H9 (cell line): ENCODE results near the gene FGF12. TPM values are rescaled to one million over a fixed set of nuclear protein-coding genes. Genes with fewer than 3 reads are reported as not detected.

Source experiments
- DNase-seq: peaks from one replicate; pipeline ENCODE4 v3.0.0-alpha.2; 2017
- H2AFZ ChIP-seq: one replicate; pipeline ENCODE4 v1.6.1; 2013; ENCODE audit warnings: mild to moderate bottlenecking, low read length, control low read depth, moderate library complexity
- H2AK5ac ChIP-seq: 2 replicates; pipeline ENCODE4 v1.6.1; 2013; ENCODE audit warnings: low read length, control low read depth, mixed read lengths; ENCODE audit not compliant: insufficient read length
- H2BK120ac ChIP-seq: one replicate; pipeline ENCODE4 v1.6.1; 2013; ENCODE audit warnings: low read depth, mild to moderate bottlenecking, low read length, control low read depth, inconsistent platforms; ENCODE audit not compliant: poor library complexity, severe bottlenecking
- H2BK12ac ChIP-seq: 2 replicates; pipeline ENCODE4 v1.6.1; 2013; ENCODE audit warnings: low read length, control low read depth, mixed read lengths, low read depth; ENCODE audit not compliant: insufficient read length
- H2BK15ac ChIP-seq: 2 replicates; pipeline ENCODE4 v1.6.1; 2013; ENCODE audit warnings: low read depth, low read length, control low read depth
- H2BK20ac ChIP-seq: one replicate; pipeline ENCODE4 v1.6.1; 2013; ENCODE audit warnings: low read depth, mild to moderate bottlenecking, low read length, control low read depth, inconsistent platforms; ENCODE audit not compliant: poor library complexity, severe bottlenecking
- H2BK5ac ChIP-seq: 2 replicates; pipeline ENCODE4 v1.6.1; 2013; ENCODE audit warnings: low read length, control low read depth, mixed read lengths; ENCODE audit not compliant: insufficient read length
- H3K14ac ChIP-seq: 2 replicates; pipeline ENCODE4 v1.6.1; 2013; ENCODE audit warnings: low read length, control low read depth; ENCODE audit not compliant: insufficient read depth
- H3K18ac ChIP-seq: 2 replicates; pipeline ENCODE4 v1.6.1; 2013; ENCODE audit warnings: low read depth, mild to moderate bottlenecking, mixed read lengths, low read length, control low read depth; ENCODE audit not compliant: insufficient read length
- H3K23ac ChIP-seq: 2 replicates; pipeline ENCODE4 v1.6.1; 2013; ENCODE audit warnings: low read length, control low read depth, mixed read lengths, low read depth; ENCODE audit not compliant: insufficient read length
- H3K23me2 ChIP-seq: 2 replicates; pipeline ENCODE4 v1.6.1; 2013; ENCODE audit warnings: low read depth, mild to moderate bottlenecking, mixed read lengths, low read length, control low read depth; ENCODE audit not compliant: insufficient read length, poor library complexity, severe bottlenecking
- H3K27ac ChIP-seq: 2 replicates; pipeline ENCODE4 v1.5.1; 2013; ENCODE audit warnings: low read length, control low read depth, mixed read lengths, low read depth; ENCODE audit not compliant: insufficient read length
- H3K27me3 ChIP-seq: 2 replicates; pipeline ENCODE4 v1.6.1; 2013; ENCODE audit warnings: low read length, control low read depth, inconsistent platforms; ENCODE audit not compliant: insufficient read depth
- H3K4ac ChIP-seq: 2 replicates; pipeline ENCODE4 v1.6.1; 2013; ENCODE audit warnings: low read depth, mild to moderate bottlenecking, control low read depth, inconsistent platforms, low read length, moderate library complexity
- H3K4me1 ChIP-seq: 2 replicates; pipeline ENCODE4 v1.6.1; 2013; ENCODE audit warnings: low read length, control low read depth, inconsistent platforms; ENCODE audit not compliant: insufficient read depth
- H3K4me2 ChIP-seq: 2 replicates; pipeline ENCODE4 v1.6.1; 2013; ENCODE audit warnings: low read length, control low read depth, mixed read lengths; ENCODE audit not compliant: insufficient read length, insufficient read depth
- H3K56ac ChIP-seq: 2 replicates; pipeline ENCODE4 v1.6.1; 2013; ENCODE audit warnings: low read depth, mild to moderate bottlenecking, mixed read lengths, low read length, control low read depth; ENCODE audit not compliant: insufficient read length
- H3K79me1 ChIP-seq: 2 replicates; pipeline ENCODE4 v1.6.1; 2013; ENCODE audit warnings: low read depth, mild to moderate bottlenecking, moderate library complexity, low read length, control low read depth, inconsistent platforms; ENCODE audit not compliant: insufficient read depth, poor library complexity, severe bottlenecking
- H3K79me2 ChIP-seq: 2 replicates; pipeline ENCODE4 v1.6.1; 2013; ENCODE audit warnings: low read length, control low read depth, inconsistent platforms; ENCODE audit not compliant: insufficient read depth
- H3K9ac ChIP-seq: 2 replicates; pipeline ENCODE4 v1.6.1; 2013; ENCODE audit warnings: low read length, control low read depth, mixed read lengths; ENCODE audit not compliant: insufficient read length; ENCODE audit errors: extremely low read depth
- H3K9me3 ChIP-seq: one replicate; pipeline ENCODE4 v1.6.1; 2013; ENCODE audit warnings: low read depth, low read length, inconsistent platforms; ENCODE audit not compliant: control insufficient read depth
- H3T11ph ChIP-seq: one replicate; pipeline ENCODE4 v1.6.1; 2013; ENCODE audit warnings: mild to moderate bottlenecking, low read length, control low read depth, inconsistent platforms
- H4K20me1 ChIP-seq: one replicate; pipeline ENCODE4 v1.6.1; 2013; ENCODE audit not compliant: control insufficient read depth, insufficient read length, insufficient read depth
- H4K5ac ChIP-seq: 2 replicates; pipeline ENCODE4 v1.6.1; 2013; ENCODE audit warnings: low read depth, mild to moderate bottlenecking, mixed read lengths, low read length, control low read depth; ENCODE audit not compliant: insufficient read length
- H4K8ac ChIP-seq: replicated peaks from 2 replicates; pipeline ENCODE4 v1.6.1; 2013; ENCODE audit warnings: low read length, control low read depth, mixed read lengths, low read depth; ENCODE audit not compliant: insufficient read length
- H4K91ac ChIP-seq: 2 replicates; pipeline ENCODE4 v1.6.1; 2013; ENCODE audit warnings: low read depth, mild to moderate bottlenecking, moderate library complexity, mixed read lengths, low read length, control low read depth; ENCODE audit not compliant: insufficient read length
- H3K27ac Mint-ChIP-seq, 3 experiments: 2 replicates in 2 of 3; 3 replicates in 1 of 3; pipeline ENCODE4 v1.8.0; 2020 to 2021; ENCODE audit warnings: mixed read lengths in 3 of 3, mild to moderate bottlenecking in 1 of 3, moderate library complexity in 1 of 3
- H3K27me3 Mint-ChIP-seq: 2 replicates; pipeline ENCODE4 v1.8.0; 2021; ENCODE audit warnings: low read depth, mild to moderate bottlenecking, moderate library complexity, mixed read lengths
- H3K36me3 Mint-ChIP-seq, 3 experiments: 2 replicates in 2 of 3; 3 replicates in 1 of 3; pipeline ENCODE4 v1.8.0; 2020 to 2021; ENCODE audit warnings: low read depth in 3 of 3, mixed read lengths in 3 of 3; ENCODE audit not compliant: insufficient read depth in 1 of 3
- H3K4me1 Mint-ChIP-seq, 2 experiments: 2 replicates each; pipeline ENCODE4 v1.8.0; 2020; ENCODE audit warnings: mixed read lengths in 2 of 2
- H3K4me3 Mint-ChIP-seq, 2 experiments: 2 replicates in 1 of 2; 3 replicates in 1 of 2; pipeline ENCODE4 v1.8.0; 2020 to 2021; ENCODE audit warnings: mild to moderate bottlenecking in 2 of 2, mixed read lengths in 2 of 2, moderate library complexity in 1 of 2
- H3K9me3 Mint-ChIP-seq, 2 experiments: 2 replicates in 1 of 2; 3 replicates in 1 of 2; pipeline ENCODE4 v1.8.0; 2020; ENCODE audit warnings: mild to moderate bottlenecking in 2 of 2, mixed read lengths in 2 of 2, moderate library complexity in 1 of 2
- WGBS: extraction: QIAGEN DNeasy Blood & Tissue Kit; methylation state at CpG from one replicate; pipeline ENCODE4 v1.1.7; 2013; ENCODE audit warnings: missing lambda C conversion rate, low lambda C conversion rate, mixed read lengths; ENCODE audit not compliant: insufficient read length; ENCODE audit errors: extremely low coverage; 5-methylcytosine and 5-hydroxymethylcytosine counted together
- total RNA-seq: library from RNA; stranded (reverse); gene quantifications from 2 replicates; pipeline ENCODE4 v1.2.1, GENCODE V29; 2021
- TF ChIP-seq, protein P1 (sequence below): fragments of 200-600 bp; sonication (generic); conservative IDR thresholded peaks from 3 replicates; pipeline ENCODE4 v1.8.0; 2021; ENCODE audit warnings: antibody characterized with exemption, mild to moderate bottlenecking

The FGF12 gene
- total RNA-seq, 1 experiment from 2014 or later: 5.6 TPM

GRCh38 chr3:192244591-192244990 is 482.8 kb downstream of the FGF12 start:
- no peak overlapping the region for H3K27ac Mint-ChIP-seq

More at GRCh38 chr3:192244591-192244990, 482.8 kb downstream of the FGF12 start:
- no peak overlapping the region for H3K18ac ChIP-seq
- H2BK5ac ChIP-seq: no peak overlapping the region
- no peaks in the 10 kb centered on the region for H3K23me2 ChIP-seq
- H3K23ac ChIP-seq: no peak overlapping the region
- H3K4me1 Mint-ChIP-seq: peaks cover 13 to 18% of the 10 kb centered on the region in 2 experiments
- H3K27ac ChIP-seq: no peak overlapping the region
- H3K4me2 ChIP-seq: no peak overlapping the region
- no peaks in the 10 kb centered on the region for H3K27me3 Mint-ChIP-seq
- H3K4me3 Mint-ChIP-seq: no peak overlapping the region
- no peaks in the 10 kb centered on the region for H3K4me1 ChIP-seq
- no peak overlapping the region for H2BK120ac ChIP-seq
- H2BK15ac ChIP-seq: no peak overlapping the region
- H4K20me1 ChIP-seq: no peaks in the 10 kb centered on the region
- H3K9me3 ChIP-seq: no peaks in the 10 kb centered on the region
- H3K79me2 ChIP-seq: no peaks in the 10 kb centered on the region
- H3K36me3 Mint-ChIP-seq: no peaks in the 10 kb centered on the region
- H4K8ac ChIP-seq: no peak overlapping the region
- H3K4ac ChIP-seq: no peak overlapping the region
- H2AK5ac ChIP-seq: no peak overlapping the region
- H2AFZ ChIP-seq: no peak overlapping the region
- H3K9me3 Mint-ChIP-seq: no peaks in the 10 kb centered on the region
- H3K14ac ChIP-seq: no peak overlapping the region
- H3K79me1 ChIP-seq: no peaks in the 10 kb centered on the region
- H2BK12ac ChIP-seq: no peak overlapping the region
- DNase-seq: no peak
- no peak overlapping the region for H3K9ac ChIP-seq
- TF ChIP-seq, protein P1, sequence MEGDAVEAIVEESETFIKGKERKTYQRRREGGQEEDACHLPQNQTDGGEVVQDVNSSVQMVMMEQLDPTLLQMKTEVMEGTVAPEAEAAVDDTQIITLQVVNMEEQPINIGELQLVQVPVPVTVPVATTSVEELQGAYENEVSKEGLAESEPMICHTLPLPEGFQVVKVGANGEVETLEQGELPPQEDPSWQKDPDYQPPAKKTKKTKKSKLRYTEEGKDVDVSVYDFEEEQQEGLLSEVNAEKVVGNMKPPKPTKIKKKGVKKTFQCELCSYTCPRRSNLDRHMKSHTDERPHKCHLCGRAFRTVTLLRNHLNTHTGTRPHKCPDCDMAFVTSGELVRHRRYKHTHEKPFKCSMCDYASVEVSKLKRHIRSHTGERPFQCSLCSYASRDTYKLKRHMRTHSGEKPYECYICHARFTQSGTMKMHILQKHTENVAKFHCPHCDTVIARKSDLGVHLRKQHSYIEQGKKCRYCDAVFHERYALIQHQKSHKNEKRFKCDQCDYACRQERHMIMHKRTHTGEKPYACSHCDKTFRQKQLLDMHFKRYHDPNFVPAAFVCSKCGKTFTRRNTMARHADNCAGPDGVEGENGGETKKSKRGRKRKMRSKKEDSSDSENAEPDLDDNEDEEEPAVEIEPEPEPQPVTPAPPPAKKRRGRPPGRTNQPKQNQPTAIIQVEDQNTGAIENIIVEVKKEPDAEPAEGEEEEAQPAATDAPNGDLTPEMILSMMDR: no peak
- H3K27me3 ChIP-seq: no peaks in the 10 kb centered on the region
- H2BK20ac ChIP-seq: no peak overlapping the region
- no peak overlapping the region for H3K56ac ChIP-seq
- no CpG with 5 or more reads among the region's 1 CpG for WGBS
- no peak overlapping the region for H3T11ph ChIP-seq
- no peak overlapping the region for H4K91ac ChIP-seq
- H4K5ac ChIP-seq: no peak overlapping the region
